Measurements from ENCODE around the gene UBE2H. TPM values are rescaled to one million over a fixed set of nuclear protein-coding genes. Genes with fewer than 3 reads are reported as not detected.
"Not testable (repeated sequence)": the region's sequence is repeated elsewhere in the genome, so short reads cannot be mapped to it uniquely, and the experiment has no call there.

Gene UBE2H
- total RNA-seq, 1 donor from 2014 or later: 68.5 TPM

GRCh38 chr7:129862682-129863081 lies 90.1 kb downstream of the UBE2H start:
- peaks cover 84% of the 10 kb centered on the region for H3K4me1 ChIP-seq
- peak overlapping the region; percentile 63 for H3K27ac ChIP-seq
- no peak for DNase-seq (ENCODE audit: extremely low spot score in 2 of 2)
- intact Hi-C loops (cut with DNase I): no loop called here
- TF ChIP-seq POLR2A (IDR thresholded peaks at IDR 0.05): no peak
- no peak for TF ChIP-seq POLR2AphosphoS5 (IDR thresholded peaks at IDR 0.05; ENCODE audit: insufficient read depth in 1 of 2, low read depth in 1 of 2)
- TF ChIP-seq CTCF (IDR thresholded peaks at IDR 0.05): no peak
- H3K9me3 ChIP-seq: no peaks in the 10 kb centered on the region
- H3K27me3 ChIP-seq: no peaks in the 10 kb centered on the region
- no peaks in the 10 kb centered on the region for H3K36me3 ChIP-seq
- no peak overlapping the region for H3K4me3 ChIP-seq

- DNase-seq (ENCODE audit: extremely low spot score in 2 of 2); H3K27ac ChIP-seq; H3K4me3 ChIP-seq; H3K36me3 ChIP-seq; intact Hi-C loops (cut with DNase I); H3K9me3 ChIP-seq; H3K27me3 ChIP-seq: not testable (repeated sequence)
- peaks cover 89% of the 10 kb centered on the region for H3K4me1 ChIP-seq
Measured at GRCh38 chr7:129860784-129861183, 92.0 kb downstream of the UBE2H start.

- H3K36me3 ChIP-seq: no peaks in the 10 kb centered on the region
- TF ChIP-seq POLR2AphosphoS5 (IDR thresholded peaks at IDR 0.05; ENCODE audit: insufficient read depth in 1 of 2, low read depth in 1 of 2) (no peak), POLR2A (IDR thresholded peaks at IDR 0.05) (no peak), CTCF (IDR thresholded peaks at IDR 0.05) (no peak)
- H3K9me3 ChIP-seq: no peaks in the 10 kb centered on the region
- no peak overlapping the region for H3K4me3 ChIP-seq
- no peak for DNase-seq (ENCODE audit: extremely low spot score in 2 of 2)
- no peaks in the 10 kb centered on the region for H3K27me3 ChIP-seq
- peaks cover 90% of the 10 kb centered on the region for H3K4me1 ChIP-seq
- intact Hi-C loops (cut with DNase I): no loop called here
- H3K27ac ChIP-seq: no peak overlapping the region
Measured at GRCh38 chr7:129859183-129859582, 93.6 kb downstream of the UBE2H start.

GRCh38 chr7:129858490-129858889 lies 94.3 kb downstream of the UBE2H start:
- Histone ChIP-seq H3K4me1 (peaks cover 91% of the 10 kb centered on the region), H3K36me3 (no peaks in the 10 kb centered on the region), H3K9me3 (no peaks in the 10 kb centered on the region), H3K27ac (peak overlapping the region; percentile 31), H3K4me3 (no peak overlapping the region), H3K27me3 (no peaks in the 10 kb centered on the region)
- intact Hi-C loops (cut with DNase I): no loop called here
- DNase-seq (ENCODE audit: extremely low spot score in 2 of 2): no peak
- no peak for TF ChIP-seq POLR2AphosphoS5 (IDR thresholded peaks at IDR 0.05; ENCODE audit: insufficient read depth in 1 of 2, low read depth in 1 of 2)
- no peak for TF ChIP-seq POLR2A (IDR thresholded peaks at IDR 0.05)
- no peak for TF ChIP-seq CTCF (IDR thresholded peaks at IDR 0.05)

GRCh38 chr7:129857313-129857712 lies 95.4 kb downstream of the UBE2H start:
- H3K27ac ChIP-seq: no peak overlapping the region
- no peak overlapping the region for H3K4me3 ChIP-seq
- no peak for DNase-seq (ENCODE audit: extremely low spot score in 2 of 2)
- no peaks in the 10 kb centered on the region for H3K27me3 ChIP-seq
- no peaks in the 10 kb centered on the region for H3K9me3 ChIP-seq
- intact Hi-C loops (cut with DNase I): no loop called here
- TF ChIP-seq CTCF (IDR thresholded peaks at IDR 0.05) (no peak), POLR2AphosphoS5 (IDR thresholded peaks at IDR 0.05; ENCODE audit: insufficient read depth in 1 of 2, low read depth in 1 of 2) (no peak), POLR2A (IDR thresholded peaks at IDR 0.05) (no peak)
- H3K4me1 ChIP-seq: peaks cover 91% of the 10 kb centered on the region
- H3K36me3 ChIP-seq: no peaks in the 10 kb centered on the region
